ENCODE results near the gene OR8G5. TPM values are rescaled to one million over a fixed set of nuclear protein-coding genes. Genes with fewer than 3 reads are reported as not detected.

OR8G5 gene
- not detected in 2 replicates for total RNA-seq

GRCh38 chr11:124256076-124256475, at the start of gene OR8G5:
TSS of gene OR8G5 (plus strand) at chr11:124256376. CDS start at chr11:124264932, 8,556 bp downstream.

GRCh38 chr11:124240621-124241397, 15.4 kb upstream of the OR8G5 start, which contains the start of gene OR8G1:
TSS of gene OR8G1 (plus strand) at chr11:124241095. CDS start at chr11:124249676, 8,581 bp downstream.

GRCh38 chr11:124313849-124314248, 57.7 kb downstream of the OR8G5 start, which contains the start of gene OR8D1:
TSS of gene OR8D1 (minus strand) at chr11:124313949. CDS start at chr11:124310766, 3,183 bp downstream.

Other genes with a start within 250 kb of the OR8G5 start
- gene OR10G4, start 243.4 kb upstream of the OR8G5 start, total RNA-seq: not detected in 2 replicates
- gene OR10G9, start 233.4 kb upstream of the OR8G5 start, total RNA-seq: not detected in 2 replicates
- not detected in 2 replicates for gene OR10G8, start 229.6 kb upstream of the OR8G5 start, total RNA-seq
- gene OR10G7, start 215.1 kb upstream of the OR8G5 start, total RNA-seq: not detected in 2 replicates
- gene VWA5A, start 140.9 kb upstream of the OR8G5 start, total RNA-seq: 16.7 and 40.6 TPM in 2 replicates
- not detected in 2 replicates for gene OR10D3, start 73.0 kb upstream of the OR8G5 start, total RNA-seq
- not detected in 2 replicates for gene OR8G1, start 15.3 kb upstream of the OR8G5 start, total RNA-seq
- not detected in 2 replicates for gene OR8D1, start 57.6 kb downstream of the OR8G5 start, total RNA-seq
- gene OR8D2, start 63.8 kb downstream of the OR8G5 start, total RNA-seq: not detected in 2 replicates
- gene OR8B2, start 128.1 kb downstream of the OR8G5 start, total RNA-seq: not detected in 2 replicates
- not detected in 2 replicates for gene OR8B3, start 142.6 kb downstream of the OR8G5 start, total RNA-seq
- not detected in 2 replicates for gene OR8B4, start 168.5 kb downstream of the OR8G5 start, total RNA-seq
- gene OR8B8, start 189.3 kb downstream of the OR8G5 start, total RNA-seq: not detected in 2 replicates